ENCODE results near the gene ATL1.

Gene ATL1

DNA sequence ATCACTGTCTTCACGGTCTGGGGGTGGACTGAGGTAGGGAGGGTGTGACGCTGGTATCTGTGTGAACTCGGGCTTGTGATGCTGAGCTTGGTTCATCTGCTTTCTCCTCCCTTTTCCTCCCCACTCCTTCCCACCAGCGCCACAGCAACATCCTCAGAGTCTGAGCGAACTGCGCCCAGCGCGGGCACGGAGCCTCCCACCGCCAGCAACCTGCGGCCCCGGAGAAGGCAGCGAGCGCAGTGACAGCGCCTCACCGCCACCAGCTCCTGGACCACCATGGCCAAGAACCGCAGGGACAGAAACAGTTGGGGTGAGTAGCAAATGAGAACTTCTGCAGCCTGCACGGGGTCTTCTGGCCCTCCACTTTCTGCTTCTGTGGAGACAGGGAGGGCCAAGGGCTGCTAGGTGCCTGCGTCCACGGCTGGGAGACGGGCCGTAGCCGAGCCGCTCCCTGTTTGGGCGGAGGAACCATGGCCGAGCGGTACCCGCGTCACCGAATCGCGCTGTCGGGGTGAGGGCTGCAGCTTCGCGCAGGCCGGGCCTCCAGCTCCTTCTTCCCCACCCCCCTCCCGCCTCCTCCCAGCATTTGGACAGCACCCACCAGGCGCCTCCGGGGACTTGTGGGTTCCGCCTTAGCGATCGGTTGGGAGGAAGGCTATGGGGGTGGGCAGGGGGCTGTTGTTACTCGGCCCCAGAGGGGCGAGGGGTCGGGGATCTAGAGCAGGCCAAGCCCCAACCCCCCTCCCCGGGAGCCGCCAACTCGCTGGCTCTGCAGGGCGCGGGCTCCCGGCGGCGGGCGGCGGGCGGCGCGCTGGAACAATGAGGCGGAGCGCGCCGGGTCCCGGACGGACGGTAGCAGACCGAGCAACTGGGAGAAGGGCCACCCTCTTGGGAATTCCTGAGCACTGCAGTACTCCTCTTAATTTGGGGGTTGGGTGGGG is at the start of gene ATL1:
Gene ATL1 (plus strand): TSS at position 156 of the 941 bp plus-strand sequence. CDS start 121 bp downstream, at position 277.
- peak; percentile 83 to 92 for DNase-seq

DNA sequence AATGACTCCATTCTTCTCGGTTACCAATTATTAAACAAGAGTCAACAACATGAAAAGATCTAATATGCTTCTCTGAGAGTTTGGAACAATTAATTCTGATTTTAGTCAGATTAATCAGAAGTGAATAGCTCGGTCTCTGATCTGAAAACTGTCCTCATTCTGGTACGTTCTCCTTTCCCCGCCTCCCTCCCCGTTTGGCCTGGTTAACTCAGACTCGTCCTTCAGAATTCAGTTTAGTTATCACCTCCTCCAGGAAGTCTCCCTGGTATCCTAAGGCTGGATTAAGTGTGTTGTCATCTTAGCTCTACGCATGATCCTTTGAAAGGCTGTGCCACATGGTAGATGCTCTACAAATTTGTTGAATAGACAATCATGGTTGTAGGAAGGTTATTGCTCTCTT is 49.8 kb upstream of the ATL1 start:
- DNase-seq: no peak

DNA sequence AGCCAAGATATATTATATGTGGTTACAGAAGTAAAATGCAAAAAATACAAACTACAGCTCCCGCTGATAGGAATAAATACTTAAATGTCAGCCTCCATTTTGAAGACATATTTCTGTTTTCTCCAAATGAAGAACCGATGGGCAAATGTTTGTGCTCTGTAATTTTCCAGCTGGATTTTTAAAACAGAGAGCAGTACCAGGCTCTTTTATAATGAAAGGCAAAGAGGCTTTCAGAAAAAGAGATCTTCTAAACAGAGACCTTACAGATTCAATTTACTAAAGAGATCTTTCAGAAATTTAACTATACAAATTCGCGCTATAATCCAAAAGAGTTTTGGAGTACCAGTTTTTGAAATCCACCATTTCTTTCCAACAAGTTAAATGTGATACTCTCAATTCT is 47.5 kb upstream of the ATL1 start:
- no peak for DNase-seq

DNA sequence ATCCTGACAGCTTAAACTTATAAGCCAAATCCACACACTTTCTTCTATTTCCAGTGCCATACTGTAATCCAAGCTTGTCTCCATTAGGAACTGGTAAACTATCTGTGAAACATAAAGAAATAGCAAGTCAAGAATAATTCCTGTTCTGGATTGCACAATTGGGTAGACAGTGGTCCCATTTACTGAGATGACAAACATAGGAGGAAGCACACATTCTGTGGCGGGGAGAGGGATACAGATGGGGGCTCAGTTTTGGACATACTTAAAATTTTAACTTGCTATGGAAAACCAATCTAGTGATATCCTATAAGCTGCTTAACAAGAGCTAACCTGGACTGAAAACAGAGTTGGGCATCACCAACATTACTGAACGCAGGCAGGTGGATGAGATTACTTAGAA is 43.9 kb upstream of the ATL1 start:
- no peak for DNase-seq

DNA sequence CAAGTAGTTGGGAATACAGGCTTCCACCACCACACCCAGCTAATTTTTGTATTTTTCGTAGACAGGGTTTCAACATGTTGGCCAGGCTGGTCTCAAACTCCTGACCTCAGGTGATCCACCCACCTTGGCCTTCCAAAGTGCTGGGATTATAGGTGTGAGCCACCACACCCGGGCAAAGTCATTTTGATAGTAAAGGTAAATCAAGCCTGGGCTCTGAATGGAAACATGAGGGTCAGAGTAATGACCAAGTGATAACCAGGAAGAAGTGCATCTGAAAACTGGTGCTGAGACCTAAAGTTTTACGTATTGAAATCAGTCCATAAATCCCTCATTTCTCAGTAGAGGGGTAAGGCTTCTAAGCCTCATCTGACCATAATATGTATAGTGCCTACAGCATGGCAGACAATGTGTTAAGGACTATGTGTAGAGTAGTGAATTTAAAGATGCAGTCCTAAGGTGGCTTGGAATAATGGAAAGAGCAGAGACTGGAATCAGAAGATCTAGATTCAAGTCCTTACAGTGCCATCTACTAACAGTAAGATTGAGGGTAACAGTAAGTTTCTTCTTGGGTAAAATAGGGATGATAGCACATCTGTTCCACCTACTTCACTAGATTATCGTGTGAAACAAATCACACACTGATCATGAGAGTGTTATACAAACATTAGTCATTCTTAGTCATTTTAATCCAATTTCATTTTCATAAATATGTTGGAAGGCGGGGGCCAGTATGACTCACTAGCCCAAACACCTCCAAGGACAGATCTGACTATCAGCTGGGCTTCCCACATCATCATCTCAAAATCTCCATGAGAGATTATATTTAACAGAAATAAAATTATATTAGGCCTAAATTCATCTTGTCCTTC is 38.8 kb upstream of the ATL1 start:
- no peak for DNase-seq

DNA sequence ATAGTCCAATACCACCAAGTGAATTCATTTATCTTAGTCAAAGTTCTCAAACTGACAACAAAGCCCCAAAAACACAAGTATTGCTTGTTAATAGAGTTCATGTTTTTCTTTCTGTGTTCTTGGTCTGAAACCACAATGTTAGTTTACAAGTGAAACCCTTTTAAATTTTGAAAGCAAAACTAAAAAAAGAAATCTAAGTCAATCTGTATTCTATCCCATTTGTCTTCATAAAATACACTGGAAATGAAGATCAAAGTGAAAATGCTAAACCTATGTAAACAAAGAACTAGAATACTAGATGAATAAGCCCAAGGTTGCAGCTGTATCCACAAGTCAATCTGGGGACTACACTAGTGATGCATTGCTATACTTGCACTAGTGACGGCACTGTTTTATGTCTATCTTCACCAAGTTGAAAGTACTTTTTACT is 38.0 kb upstream of the ATL1 start:
- no peak for DNase-seq

GRCh38 chr14:50523271-50524041 is 36.5 kb upstream of the ATL1 start:
- DNase-seq: no peak

- no peak for DNase-seq
These were observed 35.9 kb upstream of the ATL1 start for GRCh38 chr14:50524060-50524459.

GRCh38 chr14:50524731-50525515 is 35.0 kb upstream of the ATL1 start:
- DNase-seq: no peak

DNA sequence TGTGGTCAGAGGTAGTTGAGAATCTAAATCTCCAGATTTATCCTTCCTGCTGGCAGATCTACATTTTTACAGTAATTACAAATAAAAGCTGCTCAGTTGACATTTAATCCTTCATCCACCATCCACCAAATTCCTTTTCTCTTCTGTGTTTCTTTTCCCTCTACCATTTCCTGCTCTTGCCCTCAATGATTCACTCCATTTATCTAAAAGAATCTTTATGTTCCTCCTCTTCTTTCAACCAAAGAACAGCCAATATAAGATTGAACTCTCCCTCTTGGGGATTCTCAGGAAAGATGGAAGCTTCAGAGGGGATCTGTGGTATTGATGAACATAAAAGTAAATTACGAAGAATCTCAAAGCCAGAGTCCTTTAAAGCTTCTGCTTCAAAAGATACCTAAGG is 31.9 kb upstream of the ATL1 start:
- no peak for DNase-seq

DNA sequence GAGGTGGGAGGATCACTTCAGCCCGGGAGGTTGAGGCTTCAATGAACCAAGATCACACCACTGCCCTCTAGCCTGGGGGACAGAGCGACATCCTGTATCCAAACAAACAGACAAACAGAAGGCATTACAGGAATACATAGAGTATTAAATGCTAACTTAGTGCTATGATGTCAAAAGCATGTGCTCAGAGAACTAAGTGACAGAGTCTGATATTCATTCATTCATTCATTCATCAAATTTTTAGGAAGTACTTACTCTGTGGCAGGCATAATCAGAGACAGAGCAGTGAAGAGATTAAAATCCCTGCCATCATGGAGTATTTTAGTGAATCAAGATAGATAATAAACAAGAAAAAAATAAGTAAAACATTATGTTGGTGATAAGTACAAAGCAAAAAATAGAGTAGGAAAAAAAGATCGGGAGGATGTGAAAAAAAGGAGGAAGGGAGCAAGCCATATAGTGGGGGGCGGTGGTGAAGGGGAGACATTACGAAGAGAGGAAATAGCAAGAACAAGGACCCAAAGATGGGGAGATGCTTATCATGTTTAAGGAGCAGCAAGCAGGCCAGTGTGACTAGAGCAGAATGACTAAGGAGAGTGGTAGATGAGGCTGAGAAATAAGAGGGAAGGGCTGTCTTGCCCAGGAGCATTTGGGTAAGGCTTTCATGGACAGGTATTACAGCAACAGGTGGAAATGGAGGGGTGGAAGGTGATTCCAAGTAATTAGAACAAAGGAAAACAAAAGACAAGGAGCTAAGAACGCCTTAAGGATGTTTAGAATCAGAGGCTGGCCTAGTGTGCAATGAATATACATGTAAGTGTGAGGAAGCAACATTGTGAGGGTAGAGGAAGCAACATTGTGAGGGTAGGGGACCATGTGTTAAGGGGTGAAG is 30.4 kb upstream of the ATL1 start:
- DNase-seq: no peak

DNA sequence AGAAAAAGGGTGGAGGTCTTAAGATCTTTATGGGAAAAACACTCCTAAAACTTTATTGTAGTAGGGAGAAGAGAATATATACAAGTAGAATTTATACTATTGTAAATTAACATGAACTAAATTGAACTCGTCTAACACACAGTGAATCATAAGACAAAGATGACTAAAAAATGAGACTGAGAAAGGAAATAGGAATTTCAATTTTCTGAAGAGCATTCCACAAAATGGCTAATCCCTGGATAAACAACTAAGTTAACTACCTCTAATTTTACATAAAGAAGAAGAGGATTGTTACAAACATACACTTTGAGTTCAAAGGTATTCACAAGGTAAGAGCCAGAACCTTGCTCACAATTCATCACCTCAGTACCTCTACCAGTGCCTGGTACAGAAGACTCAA is 29.6 kb upstream of the ATL1 start:
- DNase-seq: no peak

DNA sequence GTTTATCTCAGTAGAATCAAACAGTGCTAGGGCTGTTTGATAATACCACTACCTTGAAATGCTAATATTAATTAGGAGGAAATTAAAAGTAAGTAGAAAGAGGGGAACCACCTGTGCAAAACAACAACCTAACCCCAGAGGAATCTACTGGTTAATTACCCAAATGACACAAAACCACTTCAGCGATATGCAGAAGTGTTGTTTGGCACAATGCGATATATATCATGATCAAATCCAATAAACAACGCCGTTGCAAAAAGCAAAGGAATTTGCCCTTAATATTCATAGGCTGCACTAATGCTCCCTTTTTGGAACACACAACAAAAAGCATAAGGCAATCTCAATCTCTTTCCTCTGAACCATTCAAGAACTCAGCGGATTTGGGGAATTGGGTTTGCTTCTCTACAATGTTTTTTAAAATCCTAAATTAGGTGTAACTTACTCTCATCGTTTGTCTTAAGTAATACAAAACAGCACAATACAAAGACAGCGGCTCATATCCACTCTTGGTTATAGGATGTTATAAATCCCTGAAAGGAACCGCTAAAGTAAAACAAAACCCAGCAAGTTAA is 29.1 kb upstream of the ATL1 start:
- no peak for DNase-seq

DNA sequence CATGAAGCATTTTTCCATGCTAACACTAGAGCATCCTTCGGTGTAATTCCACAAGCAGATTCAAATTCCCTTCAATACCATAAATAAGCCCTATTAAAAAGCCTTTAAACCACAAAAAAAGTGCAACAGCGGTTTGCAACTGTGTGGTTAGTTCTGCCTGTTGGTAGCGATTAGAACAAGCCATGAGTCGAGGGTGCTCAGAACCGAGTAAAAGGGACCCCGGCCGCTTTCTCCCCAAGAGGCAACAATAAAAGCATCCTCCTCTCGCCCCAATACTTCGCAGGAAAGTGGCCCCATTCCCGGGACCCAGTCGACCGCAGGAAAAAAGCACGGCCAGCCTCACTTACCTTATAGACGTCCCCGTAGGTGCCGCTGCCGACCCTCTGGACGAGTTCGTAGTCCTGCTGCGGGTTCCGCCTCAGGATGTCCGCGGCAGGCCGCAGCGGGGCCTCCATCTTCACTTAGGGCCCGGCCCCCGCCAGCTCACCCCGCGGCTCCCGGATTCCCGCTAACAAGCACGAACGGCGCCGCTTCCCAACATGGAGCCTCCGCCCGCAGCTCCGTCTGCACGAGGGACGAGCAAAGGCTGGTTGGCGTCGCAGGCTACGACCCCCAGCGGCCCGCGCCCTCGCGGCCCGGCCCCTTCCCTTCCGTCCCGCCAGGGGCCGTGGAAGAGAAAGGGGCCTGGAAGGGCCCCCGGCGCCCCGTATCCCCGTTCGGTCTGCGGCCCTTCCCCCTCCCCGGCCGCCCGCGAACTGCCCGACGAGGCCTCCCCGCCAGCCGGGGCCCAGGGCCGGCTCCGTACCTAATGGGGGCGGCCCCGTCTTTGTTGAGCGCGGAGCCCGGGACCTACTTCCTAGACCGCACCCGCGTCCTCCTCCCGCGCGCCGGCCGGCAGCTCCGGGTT is 28.1 kb upstream of the ATL1 start:
- peak; percentile 46 to 72 for DNase-seq

- peak; percentile 78 to 97 for DNase-seq
These were observed 27.3 kb upstream of the ATL1 start, which contains the start of gene MAP4K5 for GRCh38 chr14:50532502-50533240. TSS of gene MAP4K5 (minus strand) at chr14:50532569. CDS start at chr14:50532049, 520 bp downstream.

- no peak for DNase-seq
These were observed 26.7 kb upstream of the ATL1 start for GRCh38 chr14:50533241-50533705.

GRCh38 chr14:50533806-50534205 is 26.1 kb upstream of the ATL1 start:
- no peak for DNase-seq

GRCh38 chr14:50534416-50534815 is 25.5 kb upstream of the ATL1 start:
- DNase-seq: no peak

DNA sequence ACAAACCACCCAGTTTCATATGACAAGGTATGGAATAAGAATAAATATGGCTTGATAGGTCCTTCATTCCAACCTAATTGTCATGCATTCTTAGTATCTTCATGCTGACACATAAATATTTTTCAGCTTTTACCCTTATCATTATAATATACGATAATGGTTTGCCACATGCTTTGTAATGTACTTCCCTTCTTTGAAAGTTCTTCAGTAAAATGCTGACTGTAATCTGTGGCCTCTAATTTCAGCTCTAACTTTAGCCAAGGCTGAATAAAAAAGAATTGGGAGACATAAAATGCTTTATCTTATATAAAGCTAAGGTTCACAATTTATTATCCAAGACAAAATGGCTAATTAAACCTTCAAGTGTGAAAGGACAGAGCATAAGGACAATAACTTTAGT is 24.9 kb upstream of the ATL1 start:
- DNase-seq: no peak
